GM12878 (cell line): ENCODE data around the gene XNDC1N. TPM values are rescaled to one million over a fixed set of nuclear protein-coding genes. Genes with fewer than 3 reads are reported as not detected.

Experiments
- ATAC-seq: fragments of 200-7000 bp; cut with Tn5 transposase; 3 replicates; pipeline ENCODE4 v1.9.1; 2020; ENCODE audit warnings: mild to moderate bottlenecking, moderate library complexity
- BruUV-seq: library from RNA; stranded (reverse); fragments of 400-500 nt; replicated peaks from 2 replicates; lab custom pipeline; 2021; lab: Mats Ljungman, UMichigan
- CTCF ChIA-PET: fragments of 300-600 bp; sonication (Branson Sonifier 250); formaldehyde crosslinking; extraction: SDS; loops from one replicate; lab custom pipeline; 2021; ENCODE audit warnings: inconsistent platforms; lab: Yijun Ruan, JAX
- POLR2A ChIA-PET: fragments of 350-600 bp; formaldehyde crosslinking; extraction: SDS; loops from one replicate; lab custom pipeline; 2021; ENCODE audit warnings: inconsistent platforms; lab: Charles Lee
- RAD21 ChIA-PET: fragments of 300-600 bp; sonication (Branson Sonifier 250); formaldehyde crosslinking; loops from one replicate; lab custom pipeline; 2023; ENCODE audit warnings: antibody characterized with exemption; ENCODE audit not compliant: unreplicated experiment; lab: Charles Lee
- SMC1A ChIA-PET: fragments of 300-600 bp; sonication (Branson Sonifier 250); formaldehyde crosslinking; loops from one replicate; lab custom pipeline; 2023; ENCODE audit not compliant: unreplicated experiment, uncharacterized antibody; lab: Charles Lee
- DNase-seq: peaks from one replicate; pipeline ENCODE4 v3.0.0-alpha.2; 2011; ENCODE audit warnings: low read depth, low spot score
- FAIRE-seq: peaks from 3 replicates; lab custom pipeline; 2011; peaks lifted over from hg19 to GRCh38; lab: Jason Lieb, UNC
- H2AFZ ChIP-seq: 2 replicates; pipeline ENCODE4 v1.6.0; 2011; ENCODE audit warnings: low read depth, low read length, control low read depth; ENCODE audit not compliant: control insufficient read depth
- H3K27ac ChIP-seq: 2 replicates; pipeline ENCODE4 v1.5.1; 2011; ENCODE audit warnings: control low read depth; ENCODE audit not compliant: control insufficient read depth, insufficient read depth
- H3K27me3 ChIP-seq, 2 experiments: replicated peaks in 1 of 2; 2 replicates each; pipeline versions ENCODE4 v1.6.0 to v1.6.1; 2011; ENCODE audit warnings: low read length in 1 of 2; ENCODE audit not compliant: control insufficient read depth in 2 of 2, insufficient read depth in 2 of 2
- H3K36me3 ChIP-seq, 2 experiments: 2 replicates each; pipeline ENCODE4 v1.5.1; 2011; ENCODE audit warnings: low read length in 1 of 2; ENCODE audit not compliant: control insufficient read depth in 2 of 2, insufficient read depth in 2 of 2
- H3K4me1 ChIP-seq: 2 replicates; pipeline ENCODE4 v1.6.1; 2011; ENCODE audit warnings: mild to moderate bottlenecking, low read length, moderate library complexity, mixed read lengths; ENCODE audit not compliant: control insufficient read depth, insufficient read depth
- H3K4me2 ChIP-seq: 2 replicates; pipeline ENCODE4 v1.6.0; 2011; ENCODE audit warnings: control low read depth; ENCODE audit not compliant: control insufficient read depth, insufficient read depth
- H3K4me3 ChIP-seq: fragments of 200-600 bp; sonication (generic); 2 replicates; pipeline ENCODE4 v1.5.1; 2016
- H3K79me2 ChIP-seq: 2 replicates; pipeline ENCODE4 v1.6.0; 2011; ENCODE audit warnings: low read length; ENCODE audit not compliant: control insufficient read depth, insufficient read depth
- H3K9ac ChIP-seq: 2 replicates; pipeline ENCODE4 v1.8.0; 2011; ENCODE audit warnings: low read length, control low read depth, mixed read lengths; ENCODE audit not compliant: control insufficient read depth, insufficient read depth
- H3K9me3 ChIP-seq: replicated peaks from 3 replicates; pipeline ENCODE4 v1.5.1; 2011; ENCODE audit warnings: mild to moderate bottlenecking, low read length; ENCODE audit not compliant: control insufficient read depth, insufficient read depth
- H4K20me1 ChIP-seq: 2 replicates; pipeline ENCODE4 v1.6.0; 2011; ENCODE audit not compliant: control insufficient read depth, insufficient read depth
- BCL11A ChIP-seq: IDR thresholded peaks from 2 replicates; pipeline ENCODE4 v1.6.1; 2011; ENCODE audit warnings: low read depth, low read length
- BHLHE40 ChIP-seq, 2 experiments: fragments of 450-650 bp in 1 of 2; IDR thresholded peaks; 2 replicates each; pipeline ENCODE4 v1.6.1; 2011 to 2017; ENCODE audit warnings: low read depth in 2 of 2, borderline replicate concordance in 1 of 2, improper control_type of control experiment in 1 of 2, low read length in 1 of 2, mild to moderate bottlenecking in 1 of 2
- CBX5 ChIP-seq: sonication (generic); IDR thresholded peaks from 2 replicates; pipeline ENCODE4 v1.6.1; 2016; ENCODE audit warnings: low read depth, moderate library complexity, mild to moderate bottlenecking, inconsistent platforms
- ETV6 ChIP-seq, 2 experiments: fragments of 450-650 bp in 1 of 2; IDR thresholded peaks in 1 of 2; conservative IDR thresholded peaks in 1 of 2; 2 replicates each; pipeline ENCODE4 v1.6.1; 2014; ENCODE audit warnings: antibody characterized with exemption in 1 of 2, borderline replicate concordance in 1 of 2, low read depth in 1 of 2, mild to moderate bottlenecking in 1 of 2, moderate library complexity in 1 of 2
- FOS ChIP-seq: IDR thresholded peaks from 3 replicates; pipeline ENCODE4 v1.6.1; 2011; ENCODE audit warnings: borderline replicate concordance; ENCODE audit not compliant: insufficient read length; ENCODE audit errors: extremely low read depth
- FOXK2 ChIP-seq: fragments of 450-650 bp; IDR thresholded peaks from 2 replicates; pipeline ENCODE4 v1.6.1; 2017; ENCODE audit warnings: mild to moderate bottlenecking, moderate library complexity
- NBN ChIP-seq: fragments of 450-650 bp; IDR thresholded peaks from 2 replicates; pipeline ENCODE4 v1.6.1; 2016
- NR2C1 ChIP-seq: fragments of 450-650 bp; IDR thresholded peaks from 2 replicates; pipeline ENCODE4 v1.6.1; 2017; ENCODE audit warnings: antibody characterized with exemption, mild to moderate bottlenecking, moderate library complexity
- POLR2AphosphoS2 ChIP-seq: IDR thresholded peaks from 2 replicates; pipeline ENCODE4 v1.6.1; 2011; ENCODE audit warnings: low read depth, mild to moderate bottlenecking, low read length, improper control_type of control experiment, moderate library complexity
- SUZ12 ChIP-seq: fragments of 200-600 bp; sonication (generic); IDR thresholded peaks from one replicate; pipeline ENCODE4 v1.6.1; 2018; ENCODE audit warnings: antibody characterized with exemption, mild to moderate bottlenecking; ENCODE audit not compliant: unreplicated experiment
- YY1 ChIP-seq: IDR thresholded peaks from 2 replicates; pipeline ENCODE4 v1.6.1; 2011; ENCODE audit warnings: low read depth, mild to moderate bottlenecking, low read length
- ZZZ3 ChIP-seq: IDR thresholded peaks from 2 replicates; pipeline ENCODE4 v1.6.1; 2011; ENCODE audit warnings: low read depth; ENCODE audit not compliant: control insufficient read depth, insufficient read length
- WGBS: methylation state at CpG from one replicate; pipeline ENCODE4 v1.1.6; 2016; ENCODE audit warnings: low lambda C conversion rate; ENCODE audit not compliant: insufficient replicate concordance, insufficient coverage; ENCODE audit errors: missing lambda C conversion rate; 5-methylcytosine and 5-hydroxymethylcytosine counted together
- in situ Hi-C: fragments of 300-500 bp; cut with MboI; formaldehyde crosslinking; loops from 9 replicates; pipeline ENCODE4 v1.14.3; 2018; ENCODE audit warnings: mixed read lengths
- intact Hi-C: fragments of 100-400 bp; cut with micrococcal nuclease; formaldehyde crosslinking; loops from one replicate; pipeline ENCODE4 v1.14.2; 2022; ENCODE audit not compliant: unreplicated experiment
- polyA plus RNA-seq, 11 experiments: library from polyadenylated mRNA; depleted of rRNA in 4 of 11; unstranded in 6 of 11; stranded (reverse) in 5 of 11; fragments of >200 nt; fragmentation: Nextera tagmentation in 4 of 11; fragmentation: Illumina TruSeq in 1 of 11; extraction: Ambion mirVana in 4 of 11; extraction: Trizol in 1 of 11; gene quantifications; 1 replicate in 1 of 11; 2 replicates in 10 of 11; pipeline versions ENCODE4 v1.2.1 to v1.2.3, GENCODE V29; 2011 to 2016; ENCODE audit warnings: inconsistent platforms in 2 of 11, missing spikeins in 2 of 11, low read depth in 1 of 11
- total RNA-seq, 4 experiments: library from RNA; depleted of rRNA in 3 of 4; stranded (reverse); fragments of >200 nt in 3 of 4; fragmentation: Illumina TruSeq in 1 of 4; extraction: Trizol in 1 of 4; gene quantifications; 2 replicates each; pipeline versions ENCODE4 v1.2.1 to v1.2.3, GENCODE V29; 2013 to 2021
- TF ChIP-seq, protein P1 (sequence below): fragments of 450-650 bp; IDR thresholded peaks from 2 replicates; pipeline ENCODE4 v1.6.1; 2018; ENCODE audit warnings: borderline replicate concordance, mild to moderate bottlenecking; ENCODE audit not compliant: partially characterized antibody
- TF ChIP-seq, protein P2 (sequence below): fragments of 450-650 bp; IDR thresholded peaks from 2 replicates; pipeline ENCODE4 v1.6.1; 2017; ENCODE audit warnings: antibody characterized with exemption, mild to moderate bottlenecking, moderate library complexity
- TF ChIP-seq, protein P3 (sequence below): fragments of 450-650 bp; IDR thresholded peaks from 2 replicates; pipeline ENCODE4 v1.6.1; 2017; ENCODE audit warnings: mild to moderate bottlenecking, moderate library complexity

The XNDC1N gene
- total and polyA plus RNA-seq, 10 of the 15 experiments (the other 5 are each of a cell fraction or from before 2014, with no cell fraction given), result 5.7 to 13.7 (median 9.8) TPM

DNA sequence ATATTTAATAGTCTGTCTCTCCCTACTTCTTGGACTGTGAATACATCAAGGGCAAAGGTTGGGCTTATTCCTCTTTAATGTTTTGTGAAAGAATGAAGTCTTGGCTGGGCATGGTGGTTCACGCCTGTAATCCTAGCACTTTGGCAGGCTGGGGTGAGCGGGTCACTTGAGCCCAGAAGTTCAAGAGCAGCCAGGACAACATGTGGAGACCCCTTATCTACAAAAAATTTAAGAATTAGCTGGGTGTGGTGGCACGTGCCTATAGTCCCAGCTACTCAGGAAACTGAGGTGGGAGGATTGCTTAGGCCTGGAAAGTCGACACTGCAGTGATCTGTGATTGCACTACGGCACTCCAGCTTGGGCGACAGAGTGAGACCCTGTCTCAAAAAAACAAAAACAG is 20.6 kb upstream of the XNDC1N start:
- ChIA-PET SMC1A (interaction anchor here (0.9 to 1.3 kb wide), 3 partner anchors 11 to 24 kb away, joined by 3 to 4 read pairs (median 3); no protein-coding TSS in a partner anchor), CTCF (interaction anchor here (1.0 to 1.2 kb wide), 2 partner anchors 8 to 21 kb away, joined by 3 read pairs; partner anchors contain the start of gene XNDC1N), RAD21 (no interaction called here), POLR2A (interaction anchor here (0.6 to 1.6 kb wide), 5 partner anchors 8 to 36 kb away, joined by 3 to 8 read pairs (median 4); no protein-coding TSS in a partner anchor)
- FAIRE-seq, result no peak
- Histone ChIP-seq H3K9me3 (no peaks in the 10 kb centered on the region), H3K79me2 (peaks cover 71% of the 10 kb centered on the region), H2AFZ (no peak overlapping the region), H3K4me1 (peaks cover 5% of the 10 kb centered on the region; the same call in 1 of the 2 replicates), H3K4me2 (no peak overlapping the region), H3K27ac (no peak overlapping the region), H3K36me3 (peaks cover 0 to 2% of the 10 kb centered on the region in 2 experiments; a peak in 3 of 4 replicates), H3K4me3 (no peak overlapping the region), H4K20me1 (no peaks in the 10 kb centered on the region), H3K27me3 (no peaks in the 10 kb centered on the region), H3K9ac (no peak overlapping the region)
- DNase-seq, result no peak
- BruUV-seq, result no TSS peak
- intact Hi-C loops (no loop called here), in situ Hi-C loops (no loop called here)
- 95% methylated on average over 6 of the region's 6 CpGs for WGBS
- no peak for ATAC-seq
- TF ChIP-seq, protein P1, sequence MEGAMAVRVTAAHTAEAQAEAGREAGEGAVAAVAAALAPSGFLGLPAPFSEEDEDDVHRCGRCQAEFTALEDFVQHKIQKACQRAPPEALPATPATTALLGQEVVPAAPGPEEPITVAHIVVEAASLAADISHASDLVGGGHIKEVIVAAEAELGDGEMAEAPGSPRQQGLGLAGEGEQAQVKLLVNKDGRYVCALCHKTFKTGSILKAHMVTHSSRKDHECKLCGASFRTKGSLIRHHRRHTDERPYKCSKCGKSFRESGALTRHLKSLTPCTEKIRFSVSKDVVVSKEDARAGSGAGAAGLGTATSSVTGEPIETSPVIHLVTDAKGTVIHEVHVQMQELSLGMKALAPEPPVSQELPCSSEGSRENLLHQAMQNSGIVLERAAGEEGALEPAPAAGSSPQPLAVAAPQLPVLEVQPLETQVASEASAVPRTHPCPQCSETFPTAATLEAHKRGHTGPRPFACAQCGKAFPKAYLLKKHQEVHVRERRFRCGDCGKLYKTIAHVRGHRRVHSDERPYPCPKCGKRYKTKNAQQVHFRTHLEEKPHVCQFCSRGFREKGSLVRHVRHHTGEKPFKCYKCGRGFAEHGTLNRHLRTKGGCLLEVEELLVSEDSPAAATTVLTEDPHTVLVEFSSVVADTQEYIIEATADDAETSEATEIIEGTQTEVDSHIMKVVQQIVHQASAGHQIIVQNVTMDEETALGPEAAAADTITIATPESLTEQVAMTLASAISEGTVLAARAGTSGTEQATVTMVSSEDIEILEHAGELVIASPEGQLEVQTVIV, result no peak
- TF ChIP-seq, protein P2, sequence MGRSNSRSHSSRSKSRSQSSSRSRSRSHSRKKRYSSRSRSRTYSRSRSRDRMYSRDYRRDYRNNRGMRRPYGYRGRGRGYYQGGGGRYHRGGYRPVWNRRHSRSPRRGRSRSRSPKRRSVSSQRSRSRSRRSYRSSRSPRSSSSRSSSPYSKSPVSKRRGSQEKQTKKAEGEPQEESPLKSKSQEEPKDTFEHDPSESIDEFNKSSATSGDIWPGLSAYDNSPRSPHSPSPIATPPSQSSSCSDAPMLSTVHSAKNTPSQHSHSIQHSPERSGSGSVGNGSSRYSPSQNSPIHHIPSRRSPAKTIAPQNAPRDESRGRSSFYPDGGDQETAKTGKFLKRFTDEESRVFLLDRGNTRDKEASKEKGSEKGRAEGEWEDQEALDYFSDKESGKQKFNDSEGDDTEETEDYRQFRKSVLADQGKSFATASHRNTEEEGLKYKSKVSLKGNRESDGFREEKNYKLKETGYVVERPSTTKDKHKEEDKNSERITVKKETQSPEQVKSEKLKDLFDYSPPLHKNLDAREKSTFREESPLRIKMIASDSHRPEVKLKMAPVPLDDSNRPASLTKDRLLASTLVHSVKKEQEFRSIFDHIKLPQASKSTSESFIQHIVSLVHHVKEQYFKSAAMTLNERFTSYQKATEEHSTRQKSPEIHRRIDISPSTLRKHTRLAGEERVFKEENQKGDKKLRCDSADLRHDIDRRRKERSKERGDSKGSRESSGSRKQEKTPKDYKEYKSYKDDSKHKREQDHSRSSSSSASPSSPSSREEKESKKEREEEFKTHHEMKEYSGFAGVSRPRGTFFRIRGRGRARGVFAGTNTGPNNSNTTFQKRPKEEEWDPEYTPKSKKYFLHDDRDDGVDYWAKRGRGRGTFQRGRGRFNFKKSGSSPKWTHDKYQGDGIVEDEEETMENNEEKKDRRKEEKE, result no peak
- TF ChIP-seq NR2C1 (no peak), ETV6 (conservative IDR thresholded peaks at IDR 0.05 in 1 of 2, IDR thresholded peaks at IDR 0.05 in 1 of 2; ENCODE audit: borderline replicate concordance in 1 of 2, low read depth in 1 of 2) (no peak), BCL11A (no peak), YY1 (no peak), CBX5 (no peak), FOXK2 (no peak), FOS (no peak), SUZ12 (no peak), NBN (no peak), POLR2AphosphoS2 (no peak), BHLHE40 (IDR thresholded peaks at IDR 0.05; ENCODE audit: borderline replicate concordance in 1 of 2, low read depth in 2 of 2, low read length in 1 of 2) (no peak), ZZZ3 (no peak)
- TF ChIP-seq, protein P3, sequence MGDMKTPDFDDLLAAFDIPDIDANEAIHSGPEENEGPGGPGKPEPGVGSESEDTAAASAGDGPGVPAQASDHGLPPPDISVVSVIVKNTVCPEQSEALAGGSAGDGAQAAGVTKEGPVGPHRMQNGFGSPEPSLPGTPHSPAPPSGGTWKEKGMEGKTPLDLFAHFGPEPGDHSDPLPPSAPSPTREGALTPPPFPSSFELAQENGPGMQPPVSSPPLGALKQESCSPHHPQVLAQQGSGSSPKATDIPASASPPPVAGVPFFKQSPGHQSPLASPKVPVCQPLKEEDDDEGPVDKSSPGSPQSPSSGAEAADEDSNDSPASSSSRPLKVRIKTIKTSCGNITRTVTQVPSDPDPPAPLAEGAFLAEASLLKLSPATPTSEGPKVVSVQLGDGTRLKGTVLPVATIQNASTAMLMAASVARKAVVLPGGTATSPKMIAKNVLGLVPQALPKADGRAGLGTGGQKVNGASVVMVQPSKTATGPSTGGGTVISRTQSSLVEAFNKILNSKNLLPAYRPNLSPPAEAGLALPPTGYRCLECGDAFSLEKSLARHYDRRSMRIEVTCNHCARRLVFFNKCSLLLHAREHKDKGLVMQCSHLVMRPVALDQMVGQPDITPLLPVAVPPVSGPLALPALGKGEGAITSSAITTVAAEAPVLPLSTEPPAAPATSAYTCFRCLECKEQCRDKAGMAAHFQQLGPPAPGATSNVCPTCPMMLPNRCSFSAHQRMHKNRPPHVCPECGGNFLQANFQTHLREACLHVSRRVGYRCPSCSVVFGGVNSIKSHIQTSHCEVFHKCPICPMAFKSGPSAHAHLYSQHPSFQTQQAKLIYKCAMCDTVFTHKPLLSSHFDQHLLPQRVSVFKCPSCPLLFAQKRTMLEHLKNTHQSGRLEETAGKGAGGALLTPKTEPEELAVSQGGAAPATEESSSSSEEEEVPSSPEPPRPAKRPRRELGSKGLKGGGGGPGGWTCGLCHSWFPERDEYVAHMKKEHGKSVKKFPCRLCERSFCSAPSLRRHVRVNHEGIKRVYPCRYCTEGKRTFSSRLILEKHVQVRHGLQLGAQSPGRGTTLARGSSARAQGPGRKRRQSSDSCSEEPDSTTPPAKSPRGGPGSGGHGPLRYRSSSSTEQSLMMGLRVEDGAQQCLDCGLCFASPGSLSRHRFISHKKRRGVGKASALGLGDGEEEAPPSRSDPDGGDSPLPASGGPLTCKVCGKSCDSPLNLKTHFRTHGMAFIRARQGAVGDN, result no peak
